NB4 (cell line): ENCODE data around the gene HPCAL1.

Experiments used
- DNase-seq: peaks from one replicate; pipeline ENCODE4 v3.0.0; 2010; ENCODE audit warnings: low read depth
- H3K4me3 ChIP-seq: one replicate; pipeline ENCODE4 v1.5.1; 2011; ENCODE audit warnings: mild to moderate bottlenecking, low read depth, low read length, moderate library complexity
- CTCF ChIP-seq: IDR thresholded peaks from one replicate; pipeline ENCODE4 v1.5.1; 2012; ENCODE audit warnings: low read depth, low read length
- MAX ChIP-seq: IDR thresholded peaks from 2 replicates; pipeline ENCODE4 v1.6.1; 2011; ENCODE audit warnings: low read depth, low read length
- MYC ChIP-seq: IDR thresholded peaks from 2 replicates; pipeline ENCODE4 v1.6.1; 2011; ENCODE audit warnings: low read depth, low read length
- POLR2A ChIP-seq: IDR thresholded peaks from 2 replicates; pipeline ENCODE4 v1.6.1; 2011; ENCODE audit warnings: mild to moderate bottlenecking; ENCODE audit not compliant: insufficient read length; ENCODE audit errors: extremely low read depth

HPCAL1 gene

DNA sequence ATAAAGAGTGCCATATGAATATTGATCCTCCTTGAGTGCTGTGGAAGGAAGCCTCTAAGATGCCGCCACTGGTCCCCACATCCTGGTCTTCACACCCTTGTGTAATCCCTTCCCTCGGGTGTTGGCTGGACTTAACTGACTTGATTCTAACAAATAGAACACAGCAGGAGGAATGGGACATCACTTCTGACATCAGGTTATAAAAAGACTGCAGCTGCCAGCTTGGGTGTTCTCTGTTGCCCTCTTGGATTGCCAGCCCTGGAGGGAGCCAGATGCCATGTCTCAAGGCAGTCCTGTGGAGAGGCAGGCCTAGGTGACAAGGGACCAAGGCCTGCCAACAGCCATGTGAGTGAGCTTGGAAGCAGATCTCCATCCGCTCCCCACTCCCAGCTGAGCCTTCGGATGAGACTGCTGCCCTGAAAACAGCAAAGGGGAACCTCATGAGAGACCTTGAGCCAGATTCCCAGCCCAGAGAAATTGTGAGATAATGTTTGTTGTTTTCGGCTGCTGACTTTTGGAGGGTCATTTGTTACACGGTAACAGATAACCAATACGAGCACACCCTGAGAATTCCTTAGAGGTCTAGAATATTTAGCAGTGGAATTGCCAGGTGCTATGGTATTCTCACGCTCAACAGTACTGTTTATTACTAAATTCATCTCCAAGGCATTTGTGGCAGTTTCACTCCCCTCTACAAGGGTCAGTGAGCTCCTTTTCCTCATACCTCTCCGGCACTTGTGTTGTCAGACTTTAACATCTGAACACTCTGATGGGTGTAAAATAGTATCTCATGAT is 32.5 kb downstream of the HPCAL1 start:
- DNase-seq = no peak
- no peak overlapping the region for H3K4me3 ChIP-seq
- TF ChIP-seq MAX (no peak), POLR2A (no peak)

DNA sequence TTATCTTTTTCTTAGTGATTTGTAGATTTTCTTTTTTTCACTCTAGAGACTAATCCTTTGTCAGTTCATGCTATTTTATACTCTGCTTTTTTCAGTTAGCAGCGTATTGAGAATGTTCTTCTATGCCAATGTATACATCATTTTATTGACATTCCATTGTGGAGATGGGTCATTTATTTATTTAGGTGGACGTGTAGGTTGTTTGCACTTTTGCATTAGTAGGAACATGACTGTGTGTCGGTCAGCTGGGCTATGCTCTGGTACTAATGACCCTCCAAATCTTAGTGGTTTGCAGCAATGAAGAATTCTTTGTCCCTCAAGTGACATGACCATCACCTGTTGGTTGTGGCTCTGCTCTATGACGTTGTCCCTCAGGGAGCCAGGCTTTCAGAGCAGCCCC is 33.6 kb downstream of the HPCAL1 start:
- H3K4me3 ChIP-seq = no peak overlapping the region
- TF ChIP-seq MAX (no peak), POLR2A (no peak)
- DNase-seq = no peak

DNA sequence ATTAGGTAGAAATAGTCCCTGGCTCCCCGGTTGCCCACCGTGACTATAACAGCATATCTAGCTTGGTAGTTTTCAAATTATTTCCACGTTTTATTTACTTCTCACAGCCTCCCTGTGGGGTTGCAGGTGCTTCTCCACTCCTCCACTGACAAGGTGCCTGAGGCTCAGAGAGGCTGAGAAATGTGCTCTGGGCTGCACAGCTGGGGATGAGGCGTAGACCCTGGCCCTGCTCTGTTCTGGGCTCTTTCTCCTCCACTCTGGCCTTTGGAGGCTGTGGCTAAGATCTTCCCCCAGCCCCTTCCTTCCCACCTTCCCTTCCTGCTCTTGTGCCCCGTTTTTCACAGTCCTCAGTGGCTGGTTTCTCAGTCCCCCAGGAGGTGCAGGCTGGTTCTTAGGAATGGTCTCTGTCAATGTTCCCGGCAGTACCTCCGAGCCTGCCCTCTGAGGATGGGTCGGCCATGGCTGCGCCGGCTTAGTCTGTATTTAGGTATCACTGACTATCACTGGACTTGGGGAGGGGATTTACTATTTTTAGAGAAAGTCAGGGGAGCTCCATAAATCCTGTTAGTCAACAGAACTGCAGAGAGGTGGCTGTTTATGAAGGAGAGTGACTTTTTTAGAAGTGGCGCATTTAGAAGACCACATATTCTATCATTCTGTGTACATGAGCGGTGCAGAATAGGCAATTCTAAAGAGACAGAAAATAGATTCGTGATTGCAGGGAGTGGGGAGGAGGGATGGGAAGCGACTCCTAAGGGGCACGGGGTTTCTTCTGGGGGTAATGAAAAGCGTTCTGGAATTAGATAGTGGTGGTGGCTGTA is 35.0 kb downstream of the HPCAL1 start:
- no peak for TF ChIP-seq POLR2A
- no peak for TF ChIP-seq MYC
- TF ChIP-seq MAX = no peak
- no peak for TF ChIP-seq CTCF
- no peak for DNase-seq
- no peak overlapping the region for H3K4me3 ChIP-seq

- TF ChIP-seq MAX (no peak), POLR2A (no peak), CTCF (no peak), MYC (no peak)
- DNase-seq = no peak
- no peak overlapping the region for H3K4me3 ChIP-seq
These were observed 35.8 kb downstream of the HPCAL1 start for GRCh38 chr2:10338270-10339188.

DNA sequence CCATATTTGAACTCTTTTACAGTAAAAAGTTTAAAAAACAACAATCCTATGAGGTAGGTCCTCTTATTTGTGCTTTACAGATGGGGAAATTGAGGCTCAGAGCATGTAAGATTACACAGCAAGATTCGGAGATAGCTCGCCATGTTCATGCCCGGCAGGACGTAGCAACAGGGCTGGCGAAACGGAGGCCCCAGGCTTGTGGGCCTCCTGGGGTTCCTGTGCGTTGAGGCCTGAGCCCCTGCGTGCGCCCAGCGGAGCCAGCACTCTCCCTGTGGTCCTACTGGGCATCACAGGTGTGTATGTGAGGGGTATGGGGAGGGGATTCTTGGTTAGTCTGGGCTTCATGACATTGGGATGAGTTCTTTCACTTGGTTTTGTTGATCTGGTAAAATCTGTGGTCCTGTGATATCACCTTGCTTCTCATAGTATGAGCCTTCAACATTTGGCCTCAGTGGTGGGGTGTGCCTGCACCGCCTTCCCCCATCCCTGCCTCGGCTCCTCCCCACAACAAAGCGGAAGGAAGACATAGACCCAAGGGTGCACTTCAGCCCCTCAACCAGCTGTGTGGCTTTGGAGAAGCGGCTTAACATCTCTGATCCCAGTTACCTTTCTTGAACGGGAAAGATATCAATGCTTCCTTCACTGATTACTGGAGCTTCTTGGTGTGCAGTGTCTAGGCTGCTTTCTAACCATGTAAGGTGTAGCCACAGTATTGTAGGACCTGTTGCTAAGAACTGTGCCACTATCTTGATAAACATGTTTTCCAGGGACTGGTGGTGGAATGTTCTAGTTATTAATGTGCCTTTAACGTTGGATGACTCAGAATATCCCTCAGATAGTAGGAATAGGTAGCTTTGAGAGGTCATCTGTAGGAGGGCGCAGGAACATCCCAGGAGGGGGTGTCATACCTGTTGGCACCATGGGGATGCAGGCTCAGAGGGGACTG is 37.2 kb downstream of the HPCAL1 start:
- DNase-seq = no peak
- TF ChIP-seq MYC = no peak
- no peak for TF ChIP-seq CTCF
- TF ChIP-seq POLR2A = no peak
- no peak for TF ChIP-seq MAX
- no peak overlapping the region for H3K4me3 ChIP-seq

DNA sequence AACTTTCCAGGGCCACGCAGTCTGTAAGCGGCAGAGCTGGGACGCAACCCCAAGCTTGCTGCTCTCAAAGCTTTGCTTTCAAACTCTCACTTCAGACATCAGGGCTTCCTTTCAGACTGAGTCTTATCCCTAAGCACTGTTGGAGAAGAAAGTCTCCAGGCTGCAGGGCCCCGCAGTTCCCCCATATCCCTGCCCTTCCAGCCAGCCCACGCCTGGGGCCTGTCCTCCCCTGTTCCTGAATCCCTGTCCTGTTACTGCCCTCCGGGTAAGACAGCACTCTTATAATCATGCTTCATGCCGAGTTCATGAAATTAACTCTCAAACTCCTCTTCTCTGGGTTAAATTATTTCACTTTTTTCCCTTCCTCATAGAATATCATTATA is 37.9 kb downstream of the HPCAL1 start:
- DNase-seq = no peak
- no peak overlapping the region for H3K4me3 ChIP-seq
- no peak for TF ChIP-seq MAX
- no peak for TF ChIP-seq MYC
- TF ChIP-seq CTCF = no peak
- no peak for TF ChIP-seq POLR2A
